ENCODE results near the gene CHCHD4.
A peak's percentile ranks its signal among the peaks of the same experiment; 100 is the strongest.

The CHCHD4 gene

GRCh38 chr3:14154895-14155440, 30.3 kb upstream of the CHCHD4 start:
- H3K4me3 ChIP-seq (ENCODE audit: low read depth, low read length), result no peak overlapping the region
- no peak for TF ChIP-seq CTCF (IDR thresholded peaks at IDR 0.05; ENCODE audit: insufficient read depth, low read depth, low read length, missing control alignments)
- DNase-seq (ENCODE audit: low read depth), result no peak

GRCh38 chr3:14154276-14154675, 29.6 kb upstream of the CHCHD4 start:
- no peak for DNase-seq (ENCODE audit: low read depth)
- no peak overlapping the region for H3K4me3 ChIP-seq (ENCODE audit: low read depth, low read length)
- no peak for TF ChIP-seq CTCF (IDR thresholded peaks at IDR 0.05; ENCODE audit: insufficient read depth, low read depth, low read length, missing control alignments)

GRCh38 chr3:14153663-14154062, 29.0 kb upstream of the CHCHD4 start:
- no peak for DNase-seq (ENCODE audit: low read depth)
- H3K4me3 ChIP-seq (ENCODE audit: low read depth, low read length), result no peak overlapping the region
- no peak for TF ChIP-seq CTCF (IDR thresholded peaks at IDR 0.05; ENCODE audit: insufficient read depth, low read depth, low read length, missing control alignments)

GRCh38 chr3:14152963-14153355, 28.3 kb upstream of the CHCHD4 start:
- DNase-seq (ENCODE audit: low read depth), result no peak
- no peak overlapping the region for H3K4me3 ChIP-seq (ENCODE audit: low read depth, low read length)
- TF ChIP-seq CTCF (IDR thresholded peaks at IDR 0.05; ENCODE audit: insufficient read depth, low read depth, low read length, missing control alignments), result no peak

- DNase-seq (ENCODE audit: low read depth), result no peak
- H3K4me3 ChIP-seq (ENCODE audit: low read depth, low read length), result no peak overlapping the region
- TF ChIP-seq CTCF (IDR thresholded peaks at IDR 0.05; ENCODE audit: insufficient read depth, low read depth, low read length, missing control alignments), result peak; percentile 15
Observed at GRCh38 chr3:14152233-14152962, 27.7 kb upstream of the CHCHD4 start.

GRCh38 chr3:14151471-14152083, 26.9 kb upstream of the CHCHD4 start:
- no peak overlapping the region for H3K4me3 ChIP-seq (ENCODE audit: low read depth, low read length)
- TF ChIP-seq CTCF (IDR thresholded peaks at IDR 0.05; ENCODE audit: insufficient read depth, low read depth, low read length, missing control alignments), result no peak

More at GRCh38 chr3:14151471-14152083, 26.9 kb upstream of the CHCHD4 start:
- no peak for DNase-seq (ENCODE audit: low read depth)
